Measurements from ENCODE around the gene ZNF879.

Gene ZNF879

DNA sequence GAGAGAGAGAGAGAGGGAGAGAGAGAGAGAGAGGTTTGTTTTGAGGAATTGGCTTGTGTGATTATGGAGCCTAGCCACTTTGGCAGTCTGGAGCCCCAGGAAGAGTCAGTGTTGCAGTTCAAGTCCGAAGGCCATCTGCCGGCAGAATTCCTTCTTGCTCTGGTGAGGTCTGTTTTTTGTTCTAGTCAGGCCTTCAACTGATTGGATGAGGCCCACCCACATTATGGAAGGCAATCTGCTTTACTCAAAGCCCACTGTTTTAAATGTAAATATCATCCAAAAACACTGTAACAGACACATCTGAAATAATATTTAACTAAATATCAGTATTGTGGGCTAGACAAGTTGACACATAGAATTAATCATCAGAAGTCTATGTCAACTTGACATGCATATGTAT is 17.0 kb upstream of the ZNF879 start:
- in situ Hi-C loops (cut with MboI; ENCODE audit: low sequenced_read_pairs, unreplicated experiment): no loop called here
- TF ChIP-seq, protein P1, sequence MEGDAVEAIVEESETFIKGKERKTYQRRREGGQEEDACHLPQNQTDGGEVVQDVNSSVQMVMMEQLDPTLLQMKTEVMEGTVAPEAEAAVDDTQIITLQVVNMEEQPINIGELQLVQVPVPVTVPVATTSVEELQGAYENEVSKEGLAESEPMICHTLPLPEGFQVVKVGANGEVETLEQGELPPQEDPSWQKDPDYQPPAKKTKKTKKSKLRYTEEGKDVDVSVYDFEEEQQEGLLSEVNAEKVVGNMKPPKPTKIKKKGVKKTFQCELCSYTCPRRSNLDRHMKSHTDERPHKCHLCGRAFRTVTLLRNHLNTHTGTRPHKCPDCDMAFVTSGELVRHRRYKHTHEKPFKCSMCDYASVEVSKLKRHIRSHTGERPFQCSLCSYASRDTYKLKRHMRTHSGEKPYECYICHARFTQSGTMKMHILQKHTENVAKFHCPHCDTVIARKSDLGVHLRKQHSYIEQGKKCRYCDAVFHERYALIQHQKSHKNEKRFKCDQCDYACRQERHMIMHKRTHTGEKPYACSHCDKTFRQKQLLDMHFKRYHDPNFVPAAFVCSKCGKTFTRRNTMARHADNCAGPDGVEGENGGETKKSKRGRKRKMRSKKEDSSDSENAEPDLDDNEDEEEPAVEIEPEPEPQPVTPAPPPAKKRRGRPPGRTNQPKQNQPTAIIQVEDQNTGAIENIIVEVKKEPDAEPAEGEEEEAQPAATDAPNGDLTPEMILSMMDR (IDR thresholded peaks at IDR 0.05; ENCODE audit: borderline replicate concordance, control extremely low read depth, extremely low read depth, insufficient read depth, missing control alignments): no peak
- DNase-seq (ENCODE audit: low spot score): no peak

DNA sequence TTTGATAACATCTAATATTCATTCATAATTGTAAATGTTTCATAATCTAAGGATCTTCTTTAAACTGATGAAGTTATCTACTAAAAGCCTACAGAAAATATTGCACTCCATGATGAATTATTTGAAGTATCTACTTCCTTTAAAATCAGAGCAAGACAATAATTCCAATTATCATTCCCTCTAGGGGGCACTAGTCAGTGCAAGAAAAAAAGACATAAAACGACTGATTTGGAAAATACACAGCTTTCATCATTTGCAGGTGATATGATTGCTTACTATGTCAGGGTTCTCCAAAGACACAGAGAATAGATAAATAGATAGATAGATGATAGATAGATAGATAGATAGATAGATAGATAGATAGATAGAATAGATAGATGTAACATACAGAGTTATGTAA is 14.9 kb upstream of the ZNF879 start:
- TF ChIP-seq, protein P1 (IDR thresholded peaks at IDR 0.05; ENCODE audit: borderline replicate concordance, control extremely low read depth, extremely low read depth, insufficient read depth, missing control alignments): no peak
- DNase-seq (ENCODE audit: low spot score): no peak
- in situ Hi-C loops (cut with MboI; ENCODE audit: low sequenced_read_pairs, unreplicated experiment): no loop called here

DNA sequence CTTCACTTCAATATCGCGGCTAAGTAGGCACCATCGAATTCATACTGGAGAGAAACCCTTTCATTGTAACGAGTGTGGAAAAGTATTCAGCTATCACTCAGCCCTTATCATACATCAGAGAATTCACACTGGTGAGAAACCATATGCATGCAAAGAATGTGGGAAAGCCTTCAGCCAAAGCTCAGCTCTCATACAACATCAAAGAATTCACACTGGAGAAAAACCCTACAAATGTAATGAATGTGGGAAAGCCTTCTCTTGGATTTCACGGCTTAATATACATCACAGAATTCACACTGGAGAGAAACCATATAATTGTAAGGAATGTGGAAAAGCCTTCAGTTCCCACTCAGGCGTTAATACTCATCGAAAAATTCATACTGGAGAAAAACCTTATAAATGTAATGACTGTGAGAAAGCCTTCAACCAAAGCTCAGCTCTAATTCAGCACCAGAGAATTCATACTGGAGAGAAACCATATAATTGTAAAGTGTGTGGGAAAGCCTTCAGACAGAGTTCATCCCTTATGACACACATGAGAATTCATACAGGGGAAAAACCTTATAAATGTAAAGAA is 9.5 kb downstream of the ZNF879 start:
- DNase-seq (ENCODE audit: low spot score): no peak
- in situ Hi-C loops (cut with MboI; ENCODE audit: low sequenced_read_pairs, unreplicated experiment): no loop called here
- TF ChIP-seq, protein P1 (IDR thresholded peaks at IDR 0.05; ENCODE audit: borderline replicate concordance, control extremely low read depth, extremely low read depth, insufficient read depth, missing control alignments): no peak

DNA sequence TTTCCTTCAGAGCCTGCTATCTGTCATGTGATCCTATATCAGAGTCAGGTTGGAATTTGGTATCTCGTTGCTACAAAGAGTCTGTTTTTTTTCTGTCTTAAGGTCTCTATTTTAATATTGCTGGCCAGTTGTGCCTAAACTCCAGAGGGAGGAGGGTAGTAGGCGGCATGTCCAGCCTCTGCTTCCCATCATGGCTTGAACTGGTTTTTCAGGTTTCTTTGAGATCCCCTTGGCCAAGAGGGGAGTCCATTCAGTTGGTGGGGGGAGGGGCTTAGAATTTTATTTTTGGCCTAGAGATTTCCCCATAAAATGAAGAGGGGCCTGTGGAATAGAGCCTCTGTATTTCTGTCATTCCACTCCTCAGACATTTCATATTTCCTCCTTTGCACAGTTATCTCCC is 21.2 kb downstream of the ZNF879 start:
- in situ Hi-C loops (cut with MboI; ENCODE audit: low sequenced_read_pairs, unreplicated experiment): no loop called here
- no peak for DNase-seq (ENCODE audit: low spot score)
- TF ChIP-seq, protein P1 (IDR thresholded peaks at IDR 0.05; ENCODE audit: borderline replicate concordance, control extremely low read depth, extremely low read depth, insufficient read depth, missing control alignments): no peak

DNA sequence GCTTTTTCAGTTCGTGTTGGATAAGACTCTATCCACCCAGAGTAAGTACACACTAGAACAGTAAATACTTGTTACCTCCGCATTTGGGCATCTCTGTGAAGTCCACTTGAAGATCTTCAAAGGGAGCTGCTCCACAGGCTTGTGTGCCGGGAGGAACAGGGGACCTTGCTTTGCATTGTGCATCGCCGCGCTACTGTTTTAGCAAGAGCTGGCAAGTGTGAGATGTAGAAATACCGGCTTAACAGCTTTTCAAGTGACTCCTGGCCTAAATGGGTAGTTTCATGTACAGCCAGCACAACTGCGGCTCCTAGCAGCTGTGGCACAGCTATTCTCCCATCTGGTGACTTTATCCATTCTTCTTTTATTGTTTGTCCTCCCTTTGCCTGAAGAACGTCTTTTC is 28.2 kb downstream of the ZNF879 start:
- TF ChIP-seq, protein P1 (IDR thresholded peaks at IDR 0.05; ENCODE audit: borderline replicate concordance, control extremely low read depth, extremely low read depth, insufficient read depth, missing control alignments): no peak
- in situ Hi-C loops (cut with MboI; ENCODE audit: low sequenced_read_pairs, unreplicated experiment): no loop called here
- no peak for DNase-seq (ENCODE audit: low spot score)

DNA sequence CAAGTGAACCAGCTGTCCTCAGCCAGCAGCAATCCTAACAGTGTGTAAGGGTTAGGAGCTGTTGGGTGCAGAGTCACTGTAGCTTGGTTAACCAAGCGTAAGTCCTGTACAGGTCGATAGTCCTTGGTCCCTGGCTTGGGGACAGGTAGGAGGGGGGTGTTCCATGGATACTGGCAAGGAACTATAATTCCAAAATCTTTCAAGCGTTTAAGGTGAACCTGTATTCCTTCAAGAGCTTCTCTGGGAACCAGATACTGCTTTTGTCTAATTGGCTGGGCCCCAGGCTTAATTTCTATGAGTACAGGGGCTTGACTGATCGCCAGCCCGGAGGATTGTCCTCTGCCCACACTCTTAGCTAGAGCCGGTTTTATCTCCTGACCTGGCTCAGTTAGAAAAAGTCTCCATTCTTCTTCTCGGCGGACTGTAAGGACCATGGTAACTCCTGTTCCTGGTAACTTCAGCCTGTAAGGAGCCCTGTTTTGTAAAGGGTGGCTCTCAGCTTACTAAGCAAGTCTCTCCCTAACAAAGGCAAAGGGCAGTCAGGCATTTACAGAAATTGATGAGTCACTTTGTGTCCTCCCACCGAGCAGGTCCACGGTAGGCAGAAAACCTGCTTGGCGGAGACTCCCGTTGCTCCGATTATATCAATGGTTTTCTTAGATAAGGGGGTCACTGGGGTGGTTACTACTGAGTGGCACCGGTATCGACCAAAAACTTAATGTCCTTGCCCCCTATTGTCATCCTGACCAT is 30.6 kb downstream of the ZNF879 start:
- in situ Hi-C loops (cut with MboI; ENCODE audit: low sequenced_read_pairs, unreplicated experiment): no loop called here
- TF ChIP-seq, protein P1 (IDR thresholded peaks at IDR 0.05; ENCODE audit: borderline replicate concordance, control extremely low read depth, extremely low read depth, insufficient read depth, missing control alignments): no peak
- DNase-seq (ENCODE audit: low spot score): no peak

Measured in GM13976 (cell line).